Measurements from ENCODE around the gene STXBP5L. TPM values are rescaled to one million over a fixed set of nuclear protein-coding genes. Genes with fewer than 3 reads are reported as not detected.
"Not testable (repeated sequence)": the region's sequence is repeated elsewhere in the genome, so short reads cannot be mapped to it uniquely, and the experiment has no call there.

STXBP5L gene
- total RNA-seq, 2 donors from 2014 or later = under 0.01 to 0.78 TPM

DNA sequence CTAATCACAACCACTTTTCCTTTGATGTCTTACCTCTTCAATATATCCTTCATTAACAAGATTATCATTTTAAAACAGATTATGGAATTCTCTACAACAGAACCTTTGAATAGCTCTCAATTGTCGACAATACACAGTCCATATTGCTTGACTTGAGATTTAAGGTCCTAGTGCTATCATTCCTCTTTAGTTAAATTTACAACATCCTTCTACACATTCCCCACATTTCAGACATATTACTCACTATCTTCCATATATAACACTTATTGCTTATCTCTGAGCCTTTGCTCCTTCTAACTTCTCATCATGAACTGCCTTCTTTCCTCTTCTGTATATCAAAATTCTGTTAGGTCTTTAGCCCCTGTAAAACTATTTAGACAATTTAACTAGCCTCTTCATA lies 247.0 kb downstream of the STXBP5L start:
- no peak for DNase-seq
- 59 to 82% methylated on average over 1 of the region's 1 CpG for WGBS, 2 donors

GRCh38 chr3:121165397-121165837 lies 257.4 kb downstream of the STXBP5L start:
- Histone ChIP-seq H3K9me3 (peaks cover 0 to 3% (median 0%) of the 10 kb centered on the region in 3 donors), H3K4me1 (no peaks in the 10 kb centered on the region), H3K36me3 (replicated peaks in 1 of 2; ENCODE audit: insufficient read depth in 1 of 2, low read depth in 2 of 2) (no peaks in the 10 kb centered on the region), H3K4me3 (no peak overlapping the region), H3K27me3 (no peaks in the 10 kb centered on the region), H3K27ac (no peak overlapping the region)
- WGBS, 2 donors = 61 to 64% methylated on average over 7 of the region's 7 CpGs
- ATAC-seq (no peak), DNase-seq (no peak)
- intact Hi-C loops (cut with DNase I) = no loop called here
- TF ChIP-seq POLR2A (IDR thresholded peaks at IDR 0.05) = no peak
- TF ChIP-seq, protein P1, sequence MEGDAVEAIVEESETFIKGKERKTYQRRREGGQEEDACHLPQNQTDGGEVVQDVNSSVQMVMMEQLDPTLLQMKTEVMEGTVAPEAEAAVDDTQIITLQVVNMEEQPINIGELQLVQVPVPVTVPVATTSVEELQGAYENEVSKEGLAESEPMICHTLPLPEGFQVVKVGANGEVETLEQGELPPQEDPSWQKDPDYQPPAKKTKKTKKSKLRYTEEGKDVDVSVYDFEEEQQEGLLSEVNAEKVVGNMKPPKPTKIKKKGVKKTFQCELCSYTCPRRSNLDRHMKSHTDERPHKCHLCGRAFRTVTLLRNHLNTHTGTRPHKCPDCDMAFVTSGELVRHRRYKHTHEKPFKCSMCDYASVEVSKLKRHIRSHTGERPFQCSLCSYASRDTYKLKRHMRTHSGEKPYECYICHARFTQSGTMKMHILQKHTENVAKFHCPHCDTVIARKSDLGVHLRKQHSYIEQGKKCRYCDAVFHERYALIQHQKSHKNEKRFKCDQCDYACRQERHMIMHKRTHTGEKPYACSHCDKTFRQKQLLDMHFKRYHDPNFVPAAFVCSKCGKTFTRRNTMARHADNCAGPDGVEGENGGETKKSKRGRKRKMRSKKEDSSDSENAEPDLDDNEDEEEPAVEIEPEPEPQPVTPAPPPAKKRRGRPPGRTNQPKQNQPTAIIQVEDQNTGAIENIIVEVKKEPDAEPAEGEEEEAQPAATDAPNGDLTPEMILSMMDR (IDR thresholded peaks at IDR 0.05) = no peak

More for the DNA sequence above, 247.0 kb downstream of the STXBP5L start:
- H3K27me3 ChIP-seq = no peaks in the 10 kb centered on the region
- no peaks in the 10 kb centered on the region for H3K36me3 ChIP-seq (replicated peaks in 1 of 2; ENCODE audit: insufficient read depth in 1 of 2, low read depth in 2 of 2)
- no peak for ATAC-seq
- intact Hi-C loops (cut with DNase I) = no loop called here
- no peaks in the 10 kb centered on the region for H3K4me1 ChIP-seq
- TF ChIP-seq, protein P1 (IDR thresholded peaks at IDR 0.05) = no peak
- no peak overlapping the region for H3K27ac ChIP-seq
- no peaks in the 10 kb centered on the region for H3K9me3 ChIP-seq
- no peak overlapping the region for H3K4me3 ChIP-seq

DNA sequence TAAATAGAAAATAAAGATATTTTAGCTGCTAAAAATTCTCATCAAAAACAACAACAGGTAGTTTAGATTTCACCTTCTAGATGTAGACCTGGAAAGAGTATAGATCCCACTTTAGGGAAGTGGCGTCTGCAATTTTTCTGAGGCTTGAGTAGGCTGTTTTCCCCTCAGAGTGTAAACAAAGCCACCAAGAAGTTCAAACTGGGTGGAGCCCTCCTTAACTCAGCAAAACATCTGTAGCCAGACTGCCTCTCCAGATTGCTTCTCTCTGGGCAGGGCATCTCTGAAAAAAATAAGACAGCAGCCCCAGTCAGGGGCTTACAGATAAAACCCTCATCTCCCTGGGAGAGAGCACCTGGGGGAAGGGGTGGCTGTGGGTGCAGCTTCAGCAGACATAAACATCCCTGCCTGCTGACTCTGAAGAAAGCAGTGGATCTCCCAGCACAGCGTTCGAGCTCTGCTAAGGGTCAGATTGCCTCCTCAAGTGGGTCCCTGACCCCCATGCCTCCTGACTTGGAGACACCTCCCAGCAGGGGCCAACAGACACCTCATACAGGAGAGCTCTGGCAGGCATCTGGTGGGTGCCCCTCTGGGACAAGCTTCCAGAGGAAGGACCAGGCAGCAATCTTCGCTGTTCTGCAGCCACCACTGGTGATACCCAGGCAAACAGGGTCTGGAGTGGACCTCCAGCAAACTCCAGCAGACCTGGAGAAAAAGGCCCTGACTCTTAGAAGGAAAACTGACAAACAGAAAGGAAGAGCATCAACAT lies 259.6 kb downstream of the STXBP5L start:
- H3K27me3 ChIP-seq = no peaks in the 10 kb centered on the region
- intact Hi-C loops (cut with DNase I) = no loop called here
- ATAC-seq (no peak), DNase-seq (no peak)
- TF ChIP-seq, protein P1 (IDR thresholded peaks at IDR 0.05) = no peak
- TF ChIP-seq POLR2A (IDR thresholded peaks at IDR 0.05) = no peak
- no peaks in the 10 kb centered on the region for H3K36me3 ChIP-seq (replicated peaks in 1 of 2; ENCODE audit: insufficient read depth in 1 of 2, low read depth in 2 of 2)
- H3K27ac ChIP-seq = no peak overlapping the region
- H3K4me1 ChIP-seq = no peaks in the 10 kb centered on the region
- 50 to 77% methylated on average over 4 of the region's 4 CpGs for WGBS, 2 donors
- no peak overlapping the region for H3K4me3 ChIP-seq
- H3K9me3 ChIP-seq = peaks cover 0 to 3% (median 0%) of the 10 kb centered on the region in 3 donors

DNA sequence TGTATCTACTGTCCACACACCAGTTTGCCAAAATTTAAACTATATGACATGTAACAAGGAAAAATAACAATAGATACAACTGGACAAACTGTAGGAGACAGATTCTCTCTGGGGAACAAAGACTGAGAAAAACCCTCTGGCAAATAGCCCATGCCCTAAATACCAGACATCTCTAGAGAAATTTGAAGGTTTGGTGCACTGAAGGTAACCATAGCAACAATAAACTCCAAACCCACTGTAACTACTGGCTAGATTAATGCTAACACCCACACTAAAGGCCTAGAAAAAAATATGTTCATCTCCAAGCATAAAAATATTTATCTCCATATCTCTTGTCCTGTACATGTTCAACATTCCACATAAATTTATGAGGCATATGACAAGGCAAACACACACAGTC lies 267.1 kb downstream of the STXBP5L start:
- TF ChIP-seq, protein P1 (IDR thresholded peaks at IDR 0.05) = no peak
- no peak for TF ChIP-seq POLR2A (IDR thresholded peaks at IDR 0.05)
- intact Hi-C loops (cut with DNase I) = no loop called here
- no peak for ATAC-seq
- Histone ChIP-seq H3K36me3 (replicated peaks in 1 of 2; ENCODE audit: insufficient read depth in 1 of 2, low read depth in 2 of 2) (no peaks in the 10 kb centered on the region), H3K4me1 (no peaks in the 10 kb centered on the region), H3K27me3 (no peaks in the 10 kb centered on the region), H3K9me3 (peaks cover 0 to 4% (median 0%) of the 10 kb centered on the region in 3 donors), H3K4me3 (no peak overlapping the region), H3K27ac (no peak overlapping the region)
- no peak for DNase-seq

DNA sequence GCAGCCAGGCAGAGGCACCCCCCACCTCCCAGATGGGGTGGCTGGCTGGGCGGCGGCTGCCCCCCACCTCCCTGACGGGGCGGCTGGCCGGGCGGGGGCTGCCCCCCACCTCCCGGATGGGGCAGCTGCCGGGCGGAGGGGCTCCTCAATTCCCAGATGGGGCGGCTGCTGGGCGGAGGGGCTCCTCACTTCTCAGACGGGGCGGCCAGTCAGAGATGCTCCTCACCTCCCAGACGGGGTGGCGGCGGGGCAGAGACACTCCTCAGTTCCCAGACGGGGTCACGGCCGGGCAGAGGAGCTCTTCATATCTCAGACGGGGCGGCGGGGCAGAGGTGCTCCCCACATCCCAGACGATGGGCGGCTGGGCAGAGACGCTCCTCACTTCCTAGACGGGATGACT lies 282.6 kb downstream of the STXBP5L start:
- DNase-seq; H3K36me3 ChIP-seq (replicated peaks in 1 of 2; ENCODE audit: insufficient read depth in 1 of 2, low read depth in 2 of 2); H3K27ac ChIP-seq: not testable (repeated sequence)

More for the DNA sequence above, 282.6 kb downstream of the STXBP5L start:
- ATAC-seq; H3K4me1 ChIP-seq; H3K9me3 ChIP-seq; H3K27me3 ChIP-seq; H3K4me3 ChIP-seq; intact Hi-C loops (cut with DNase I): not testable (repeated sequence)
- WGBS, 2 donors = 90% methylated on average over 20 of the region's 26 CpGs; no CpG with 5 or more reads in 1 of the 2 donors
